OCI-LY1 (cell line): ENCODE data around the gene FGFR2.

Source experiments
- H2AFZ ChIP-seq: fragments of 200-600 bp; sonication (generic), shearing (Covaris generic); 2 replicates; pipeline ENCODE4 v1.6.0; 2014; ENCODE audit warnings: antibody characterized with exemption, mild to moderate bottlenecking, low read length
- H3F3A ChIP-seq: fragments of 200-600 bp; sonication (generic), shearing (Covaris generic); 2 replicates; pipeline ENCODE4 v1.6.0; 2014; ENCODE audit warnings: mild to moderate bottlenecking, antibody characterized with exemption, low read length, moderate library complexity; ENCODE audit not compliant: insufficient read depth
- H3K27ac ChIP-seq: fragments of 200-600 bp; sonication (generic); 2 replicates; pipeline ENCODE4 v1.5.1; 2014; ENCODE audit warnings: low read length, mixed run types, mild to moderate bottlenecking, low read depth; ENCODE audit not compliant: poor library complexity, severe bottlenecking
- H3K27me3 ChIP-seq: fragments of 200-600 bp; sonication (generic); 2 replicates; pipeline ENCODE4 v1.6.0; 2014; ENCODE audit warnings: antibody characterized with exemption, mild to moderate bottlenecking, low read length, moderate library complexity; ENCODE audit not compliant: insufficient read depth
- H3K36me3 ChIP-seq: fragments of 200-600 bp; sonication (generic); 2 replicates; pipeline ENCODE4 v1.6.1; 2014; ENCODE audit warnings: mild to moderate bottlenecking, antibody characterized with exemption, low read length, moderate library complexity, mixed read lengths; ENCODE audit not compliant: insufficient read depth
- H3K4me1 ChIP-seq: fragments of 200-600 bp; sonication (generic); 2 replicates; pipeline ENCODE4 v1.5.1; 2014; ENCODE audit warnings: mild to moderate bottlenecking, low read length, moderate library complexity; ENCODE audit not compliant: insufficient read depth, severe bottlenecking
- H3K4me2 ChIP-seq: fragments of 200-600 bp; sonication (generic), shearing (Covaris generic); 2 replicates; pipeline ENCODE4 v1.6.1; 2014; ENCODE audit warnings: low read length
- H3K4me3 ChIP-seq: fragments of 200-600 bp; sonication (generic); 2 replicates; pipeline ENCODE4 v1.5.1; 2014; ENCODE audit warnings: low read length, low read depth, mild to moderate bottlenecking, mixed read lengths; ENCODE audit not compliant: poor library complexity, severe bottlenecking
- H3K79me2 ChIP-seq: fragments of 200-600 bp; shearing (Covaris generic); 2 replicates; pipeline ENCODE4 v1.6.1; 2016; ENCODE audit warnings: mixed run types, low read length, mixed read lengths; ENCODE audit not compliant: insufficient read depth
- H3K9ac ChIP-seq: fragments of 200-600 bp; sonication (generic), shearing (Covaris generic); 2 replicates; pipeline ENCODE4 v1.6.1; 2014; ENCODE audit warnings: mild to moderate bottlenecking, low read length, mixed read lengths
- H3K9me2 ChIP-seq: fragments of 200-600 bp; sonication (generic), shearing (Covaris generic); 2 replicates; pipeline ENCODE4 v1.6.1; 2014; ENCODE audit warnings: low read depth, mild to moderate bottlenecking, low read length, mixed read lengths
- H3K9me3 ChIP-seq: fragments of 200-600 bp; shearing (Covaris generic); 2 replicates; pipeline ENCODE4 v1.6.1; 2014; ENCODE audit warnings: low read length, mixed read lengths
- H4K20me1 ChIP-seq: fragments of 200-600 bp; sonication (generic), shearing (Covaris generic); 2 replicates; pipeline ENCODE4 v1.6.0; 2016; ENCODE audit warnings: mild to moderate bottlenecking, low read length; ENCODE audit not compliant: insufficient read depth
- CTCF ChIP-seq: fragments of 200-600 bp; sonication (generic), shearing (Covaris generic); IDR thresholded peaks from 2 replicates; pipeline ENCODE4 v1.5.1; 2017; ENCODE audit warnings: mild to moderate bottlenecking, antibody characterized with exemption, low read length, moderate library complexity, mixed read lengths
- EZH2 ChIP-seq: fragments of 200-600 bp; sonication (generic), shearing (Covaris generic); IDR thresholded peaks from 2 replicates; pipeline ENCODE4 v1.8.0; 2017; ENCODE audit warnings: borderline replicate concordance, mixed run types, mild to moderate bottlenecking, antibody characterized with exemption, low read length, moderate library complexity, mixed read lengths

The FGFR2 gene

GRCh38 chr10:121578298-121578697 is 19.9 kb downstream of the FGFR2 start:
- Histone ChIP-seq H3K4me1 (no peaks in the 10 kb centered on the region), H3K27me3 (no peaks in the 10 kb centered on the region), H3K4me2 (no peak overlapping the region), H3K27ac (no peak overlapping the region), H3K36me3 (no peaks in the 10 kb centered on the region), H3K9me2 (no peaks in the 10 kb centered on the region), H3K79me2 (no peaks in the 10 kb centered on the region), H3K9ac (no peak overlapping the region), H4K20me1 (no peaks in the 10 kb centered on the region), H3F3A (no peaks in the 10 kb centered on the region), H3K4me3 (no peak overlapping the region), H3K9me3 (no peaks in the 10 kb centered on the region), H2AFZ (no peak overlapping the region)
- TF ChIP-seq CTCF: no peak
- no peak for TF ChIP-seq EZH2

- Histone ChIP-seq H3K4me1 (no peaks in the 10 kb centered on the region), H3K4me3 (no peak overlapping the region)
These were observed 20.7 kb downstream of the FGFR2 start for GRCh38 chr10:121577568-121577967.

DNA sequence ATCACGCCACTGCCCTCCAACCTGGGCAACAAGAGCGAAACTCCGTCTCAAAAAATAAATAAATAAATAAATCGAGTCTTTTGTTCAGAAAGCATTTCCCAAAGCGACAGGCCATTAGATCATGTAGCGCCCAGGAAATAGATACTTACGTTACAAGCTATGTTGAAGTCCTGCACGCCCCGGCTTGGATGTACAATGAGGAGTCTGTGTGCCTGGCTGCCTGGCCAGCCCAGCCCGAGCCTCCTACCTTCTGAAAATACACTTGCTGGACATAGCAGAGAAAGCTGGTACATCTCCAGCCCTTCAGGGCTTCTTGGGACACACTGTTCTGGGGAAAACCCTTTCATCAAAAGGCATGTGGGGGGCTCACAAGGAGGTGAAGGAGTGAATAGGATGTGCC is 22.1 kb downstream of the FGFR2 start:
- no peaks in the 10 kb centered on the region for H3K79me2 ChIP-seq
- no peak overlapping the region for H3K4me3 ChIP-seq
- H3K9me3 ChIP-seq: no peaks in the 10 kb centered on the region
- no peak overlapping the region for H2AFZ ChIP-seq
- H3F3A ChIP-seq: no peaks in the 10 kb centered on the region
- no peak for TF ChIP-seq EZH2
- TF ChIP-seq CTCF: no peak
- no peak overlapping the region for H3K9ac ChIP-seq
- no peaks in the 10 kb centered on the region for H4K20me1 ChIP-seq
- H3K4me2 ChIP-seq: no peak overlapping the region
- no peaks in the 10 kb centered on the region for H3K9me2 ChIP-seq
- no peaks in the 10 kb centered on the region for H3K27me3 ChIP-seq
- H3K4me1 ChIP-seq: no peaks in the 10 kb centered on the region
- H3K36me3 ChIP-seq: no peaks in the 10 kb centered on the region
- no peak overlapping the region for H3K27ac ChIP-seq

More at GRCh38 chr10:121577568-121577967, 20.7 kb downstream of the FGFR2 start:
- H4K20me1 ChIP-seq: no peaks in the 10 kb centered on the region
- no peaks in the 10 kb centered on the region for H3K27me3 ChIP-seq
- H3K9me2 ChIP-seq: no peaks in the 10 kb centered on the region
- H3K36me3 ChIP-seq: no peaks in the 10 kb centered on the region
- no peaks in the 10 kb centered on the region for H3K9me3 ChIP-seq
- H3K27ac ChIP-seq: no peak overlapping the region
- no peak overlapping the region for H3K9ac ChIP-seq
- H3F3A ChIP-seq: no peaks in the 10 kb centered on the region
- no peak overlapping the region for H3K4me2 ChIP-seq
- TF ChIP-seq EZH2: no peak
- TF ChIP-seq CTCF: no peak
- no peaks in the 10 kb centered on the region for H3K79me2 ChIP-seq
- no peak overlapping the region for H2AFZ ChIP-seq
